Upper lobe of right lung (tissue), 1 donor: ENCODE results near the gene PLSCR2. TPM values are rescaled to one million over a fixed set of nuclear protein-coding genes. Genes with fewer than 3 reads are reported as not detected.
"Not testable (repeated sequence)": the region's sequence is repeated elsewhere in the genome, so short reads cannot be mapped to it uniquely, and the experiment has no call there.

ENCODE experiments used
- ATAC-seq: fragments of 200-7000 bp; cut with Tn5 transposase; one replicate; pipeline ENCODE4 v1.9.1; 2020; ENCODE audit warnings: mild to moderate bottlenecking, moderate library complexity
- DNase-seq: peaks from one replicate; pipeline ENCODE4 v3.0.0-alpha.2; 2020
- H3K27ac ChIP-seq: fragments of 200-600 bp; one replicate; pipeline ENCODE4 v1.8.0; 2022
- H3K27me3 ChIP-seq: fragments of 200-600 bp; one replicate; pipeline ENCODE4 v1.8.0; 2022; ENCODE audit warnings: mild to moderate bottlenecking
- H3K36me3 ChIP-seq: fragments of 200-600 bp; one replicate; pipeline ENCODE4 v1.8.0; 2022
- H3K4me1 ChIP-seq: fragments of 200-600 bp; one replicate; pipeline ENCODE4 v1.8.0; 2022
- H3K4me3 ChIP-seq: fragments of 200-600 bp; one replicate; pipeline ENCODE4 v1.8.0; 2022; ENCODE audit warnings: mild to moderate bottlenecking
- H3K9me3 ChIP-seq: fragments of 200-600 bp; one replicate; pipeline ENCODE4 v1.8.0; 2022
- CTCF ChIP-seq: fragments of 200-600 bp; IDR thresholded peaks from one replicate; pipeline ENCODE4 v1.8.0; 2022; ENCODE audit warnings: antibody characterized with exemption
- intact Hi-C: fragments of 100-400 bp; cut with DNase I; formaldehyde crosslinking; loops from one replicate; pipeline ENCODE4 v1.11.0; 2022
- total RNA-seq: library from RNA; stranded (reverse); fragmentation: NEBNext Ultra II Directional; extraction: Animal tissue kit (Norgen Biotek cat#: 25700); gene quantifications from one replicate; pipeline ENCODE4 v1.2.1, GENCODE V29; 2021
- donor health status: DM: no; HTN: yes; CAD: no; lungs with severe emphysema.

PLSCR2 gene
- total RNA-seq, 1 donor from 2014 or later: not detected

GRCh38 chr3:146501752-146502151 is 32.4 kb upstream of the PLSCR2 start:
- TF ChIP-seq CTCF: no peak
- Histone ChIP-seq H3K4me3 (no peak overlapping the region), H3K27me3 (no peaks in the 10 kb centered on the region), H3K9me3 (no peaks in the 10 kb centered on the region), H3K27ac (no peak overlapping the region), H3K36me3 (no peaks in the 10 kb centered on the region), H3K4me1 (peaks cover 12% of the 10 kb centered on the region)
- ATAC-seq (no peak), DNase-seq (no peak)
- intact Hi-C loops: no loop called here

GRCh38 chr3:146499701-146500100 is 30.3 kb upstream of the PLSCR2 start:
- no peaks in the 10 kb centered on the region for H3K27me3 ChIP-seq

GRCh38 chr3:146498002-146498736 is 28.8 kb upstream of the PLSCR2 start:
- no peak overlapping the region for H3K27ac ChIP-seq
- H3K36me3 ChIP-seq: no peaks in the 10 kb centered on the region
- ATAC-seq: no peak
- DNase-seq: no peak
- no peak for TF ChIP-seq CTCF
- H3K9me3 ChIP-seq: no peaks in the 10 kb centered on the region
- H3K4me3 ChIP-seq: no peak overlapping the region
- H3K27me3 ChIP-seq: no peaks in the 10 kb centered on the region
- no peaks in the 10 kb centered on the region for H3K4me1 ChIP-seq
- intact Hi-C loops: no loop called here

More at GRCh38 chr3:146499701-146500100, 30.3 kb upstream of the PLSCR2 start:
- Histone ChIP-seq H3K4me1 (no peaks in the 10 kb centered on the region), H3K9me3 (no peaks in the 10 kb centered on the region), H3K36me3 (no peaks in the 10 kb centered on the region), H3K4me3 (no peak overlapping the region), H3K27ac (no peak overlapping the region)
- no peak for ATAC-seq
- DNase-seq: no peak
- TF ChIP-seq CTCF: no peak
- intact Hi-C loops: no loop called here

- H3K27me3 ChIP-seq, H3K27ac ChIP-seq, H3K9me3 ChIP-seq, H3K4me3 ChIP-seq, H3K36me3 ChIP-seq, ATAC-seq, DNase-seq, H3K4me1 ChIP-seq, intact Hi-C loops: not testable (repeated sequence)
Measured at GRCh38 chr3:146497145-146497843, 27.9 kb upstream of the PLSCR2 start.

- no peak for TF ChIP-seq CTCF
- Histone ChIP-seq H3K27me3 (no peaks in the 10 kb centered on the region), H3K4me3 (no peak overlapping the region), H3K36me3 (no peaks in the 10 kb centered on the region), H3K9me3 (no peaks in the 10 kb centered on the region), H3K27ac (no peak overlapping the region), H3K4me1 (no peaks in the 10 kb centered on the region)
- no peak for DNase-seq
- intact Hi-C loops: no loop called here
- no peak for ATAC-seq
Measured at GRCh38 chr3:146496726-146497125, 27.4 kb upstream of the PLSCR2 start.

GRCh38 chr3:146496251-146496650 is 26.9 kb upstream of the PLSCR2 start:
- DNase-seq (no peak), ATAC-seq (no peak)
- TF ChIP-seq CTCF: no peak
- no peaks in the 10 kb centered on the region for H3K4me1 ChIP-seq
- H3K36me3 ChIP-seq: no peaks in the 10 kb centered on the region
- no peaks in the 10 kb centered on the region for H3K9me3 ChIP-seq
- intact Hi-C loops: no loop called here
- H3K27me3 ChIP-seq: no peaks in the 10 kb centered on the region
- no peak overlapping the region for H3K27ac ChIP-seq
- no peak overlapping the region for H3K4me3 ChIP-seq
